Cardiac muscle cell (in vitro differentiated cells and primary cell): Measurements from ENCODE around the gene MRC2. TPM values are rescaled to one million over a fixed set of nuclear protein-coding genes. Genes with fewer than 3 reads are reported as not detected.

ENCODE experiments used
- DNase-seq, 2 donors: peaks; one replicate each; pipeline versions ENCODE4 v3.0.0 to v3.0.0-alpha.2; 2010 to 2017; ENCODE audit warnings: low read depth in 1 of 2, low spot score in 1 of 2
- H3K27ac ChIP-seq: fragments of 200-600 bp; sonication (generic); 2 replicates; pipeline ENCODE4 v1.5.1; 2016
- H3K27me3 ChIP-seq: fragments of 200-600 bp; sonication (generic); 2 replicates; pipeline ENCODE4 v1.6.0; 2016; ENCODE audit warnings: control low read depth
- H3K36me3 ChIP-seq: fragments of 200-600 bp; sonication (generic); 2 replicates; pipeline ENCODE4 v1.5.1; 2016; ENCODE audit warnings: control low read depth
- H3K4me1 ChIP-seq: fragments of 200-600 bp; sonication (generic); 2 replicates; pipeline ENCODE4 v1.8.1; 2017; ENCODE audit warnings: low read depth, mild to moderate bottlenecking, mixed run types
- H3K4me3 ChIP-seq: fragments of 200-600 bp; sonication (generic); 2 replicates; pipeline ENCODE4 v1.5.1; 2016; ENCODE audit warnings: mild to moderate bottlenecking
- H3K9me3 ChIP-seq: fragments of 200-600 bp; sonication (generic); 2 replicates; pipeline ENCODE4 v1.5.1; 2017; ENCODE audit warnings: low read depth, mild to moderate bottlenecking, control low read depth
- CTCF ChIP-seq: IDR thresholded peaks from 2 replicates; pipeline ENCODE4 v1.5.1; 2012; ENCODE audit warnings: low read depth, mild to moderate bottlenecking, low read length
- polyA plus RNA-seq: library from polyadenylated mRNA; unstranded; fragments of >200 nt; fragmentation: Nextera tagmentation; extraction: Ambion mirVana; gene quantifications from 2 replicates; pipeline ENCODE4 v1.2.1, GENCODE V29; 2016
- total RNA-seq: library from RNA; depleted of rRNA; stranded (reverse); fragments of >200 nt; gene quantifications from 2 replicates; pipeline ENCODE4 v1.2.3, GENCODE V29; 2016

Gene MRC2
- total and polyA plus RNA-seq, 2 experiments from 2014 or later = 53.1 to 136 TPM

GRCh38 chr17:62704381-62704971, 77.0 kb downstream of the MRC2 start:
- H3K27ac ChIP-seq = peak overlapping the region; percentile 70
- H3K4me3 ChIP-seq = peak overlapping the region; percentile 69
- TF ChIP-seq CTCF = no peak
- H3K36me3 ChIP-seq = no peaks in the 10 kb centered on the region
- peaks cover 15% of the 10 kb centered on the region for H3K4me1 ChIP-seq
- H3K27me3 ChIP-seq = no peaks in the 10 kb centered on the region
- no peaks in the 10 kb centered on the region for H3K9me3 ChIP-seq
- DNase-seq = peak; percentile 29 to 44

GRCh38 chr17:62705156-62705777, 77.8 kb downstream of the MRC2 start:
- Histone ChIP-seq H3K9me3 (no peaks in the 10 kb centered on the region), H3K27me3 (no peaks in the 10 kb centered on the region), H3K27ac (peak overlapping the region; percentile 70), H3K4me1 (peaks cover 15% of the 10 kb centered on the region), H3K36me3 (no peaks in the 10 kb centered on the region), H3K4me3 (peak overlapping the region; percentile 69)
- TF ChIP-seq CTCF = no peak
- DNase-seq = peak; percentile 37 to 44

DNA sequence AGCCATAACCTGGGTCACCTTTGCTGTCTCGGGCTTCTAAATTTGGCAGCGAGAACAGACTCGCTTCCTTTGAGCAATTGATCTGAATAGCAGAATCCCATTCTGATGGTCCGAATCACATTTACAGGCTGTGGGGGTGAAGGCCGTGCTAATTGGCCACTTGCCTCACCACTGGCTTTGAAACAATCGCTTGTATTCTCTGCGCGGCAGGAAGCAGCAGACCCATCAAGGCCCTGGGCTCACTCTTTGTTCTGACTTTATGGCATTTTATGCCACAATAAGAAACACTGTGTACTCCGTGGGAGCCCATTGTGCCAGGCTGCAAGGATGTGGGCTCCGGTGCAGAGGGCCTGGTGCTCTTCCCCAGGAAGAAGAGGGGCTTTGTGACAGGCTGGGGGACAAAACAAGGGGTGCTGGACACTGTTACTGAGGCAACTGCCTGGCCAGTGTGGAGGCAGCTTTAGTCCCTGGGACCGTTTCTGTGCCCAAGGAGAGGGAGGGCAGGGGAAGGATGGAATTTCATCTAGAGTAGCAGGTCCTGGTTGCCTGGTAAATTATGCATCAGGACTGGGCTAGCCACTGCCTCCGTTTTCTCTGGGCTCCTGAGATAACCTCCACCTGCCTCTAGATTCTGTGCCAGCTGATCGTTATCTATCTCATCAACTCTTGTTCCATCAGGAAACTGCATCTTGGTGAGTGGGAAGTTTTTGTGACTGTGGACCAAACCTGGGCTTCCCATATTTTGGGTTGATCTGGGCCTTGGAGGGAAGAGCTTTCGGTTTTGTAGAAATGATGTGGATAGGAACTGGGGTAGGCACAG, 78.5 kb downstream of the MRC2 start:
- H3K27ac ChIP-seq = peak overlapping the region; percentile 70
- TF ChIP-seq CTCF = no peak

GRCh38 chr17:62706598-62707424, 79.3 kb downstream of the MRC2 start:
- DNase-seq = no peak
- Histone ChIP-seq H3K4me1 (peaks cover 16% of the 10 kb centered on the region), H3K27ac (no peak overlapping the region), H3K36me3 (no peaks in the 10 kb centered on the region), H3K27me3 (no peaks in the 10 kb centered on the region), H3K4me3 (no peak overlapping the region), H3K9me3 (no peaks in the 10 kb centered on the region)
- no peak for TF ChIP-seq CTCF

More for the DNA sequence above, 78.5 kb downstream of the MRC2 start:
- H3K27me3 ChIP-seq = no peaks in the 10 kb centered on the region
- H3K36me3 ChIP-seq = no peaks in the 10 kb centered on the region
- no peaks in the 10 kb centered on the region for H3K9me3 ChIP-seq
- peak overlapping the region; percentile 69 for H3K4me3 ChIP-seq
- DNase-seq = peak; percentile 28 to 56
- peaks cover 15% of the 10 kb centered on the region for H3K4me1 ChIP-seq

DNA sequence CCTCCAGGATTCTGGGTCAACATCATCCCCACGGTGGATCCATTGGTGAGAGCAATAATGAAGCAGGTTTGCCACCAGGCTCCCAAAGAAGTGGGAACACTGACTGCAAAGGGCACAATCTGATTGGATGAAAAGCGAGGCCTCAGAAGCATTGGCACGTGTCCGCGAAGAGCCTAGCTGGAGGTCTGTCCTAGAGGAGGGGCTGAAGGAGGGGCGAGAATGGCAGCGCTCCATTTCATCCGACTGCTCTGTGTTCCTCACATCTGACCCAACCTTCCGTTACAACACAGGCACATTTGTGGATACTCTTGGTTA, 79.9 kb downstream of the MRC2 start:
- Histone ChIP-seq H3K4me3 (no peak overlapping the region), H3K4me1 (peaks cover 22% of the 10 kb centered on the region), H3K9me3 (no peaks in the 10 kb centered on the region), H3K36me3 (no peaks in the 10 kb centered on the region), H3K27me3 (no peaks in the 10 kb centered on the region), H3K27ac (no peak overlapping the region)
- no peak for DNase-seq
- TF ChIP-seq CTCF = no peak
